Trophoblast cell (in vitro differentiated cells and primary cell): Measurements from ENCODE around the gene RNASE12.

Source experiments
- DNase-seq, 2 donors: peaks; one replicate each; pipeline ENCODE4 v3.0.0-alpha.2; 2016
- H2AFZ ChIP-seq: 2 replicates; pipeline ENCODE4 v1.6.1; 2013; ENCODE audit warnings: low read length, moderate library complexity, mild to moderate bottlenecking; ENCODE audit not compliant: insufficient read depth, poor library complexity
- H2AK5ac ChIP-seq: 2 replicates; pipeline ENCODE4 v1.6.1; 2013; ENCODE audit warnings: mild to moderate bottlenecking, low read length
- H2BK120ac ChIP-seq: 2 replicates; pipeline ENCODE4 v1.6.1; 2013; ENCODE audit warnings: low read length, mild to moderate bottlenecking, moderate library complexity; ENCODE audit not compliant: insufficient read depth, poor library complexity
- H2BK12ac ChIP-seq: 2 replicates; pipeline ENCODE4 v1.6.1; 2013; ENCODE audit warnings: mild to moderate bottlenecking, low read length, moderate library complexity
- H2BK5ac ChIP-seq: 2 replicates; pipeline ENCODE4 v1.6.1; 2013; ENCODE audit warnings: low read length, low read depth, moderate library complexity, mild to moderate bottlenecking; ENCODE audit not compliant: poor library complexity
- H3K14ac ChIP-seq: 2 replicates; pipeline ENCODE4 v1.6.1; 2013; ENCODE audit warnings: mild to moderate bottlenecking, low read length
- H3K18ac ChIP-seq: 2 replicates; pipeline ENCODE4 v1.6.1; 2013; ENCODE audit warnings: mild to moderate bottlenecking, low read length
- H3K23ac ChIP-seq: 2 replicates; pipeline ENCODE4 v1.6.1; 2013; ENCODE audit warnings: low read length
- H3K27ac ChIP-seq: 2 replicates; pipeline ENCODE4 v1.5.1; 2013; ENCODE audit warnings: low read depth, mild to moderate bottlenecking, inconsistent platforms, low read length, moderate library complexity
- H3K27me3 ChIP-seq: 2 replicates; pipeline ENCODE4 v1.6.1; 2013; ENCODE audit warnings: inconsistent platforms, mild to moderate bottlenecking, low read length, moderate library complexity; ENCODE audit not compliant: insufficient read depth
- H3K36me3 ChIP-seq, 2 experiments: 1 replicate in 1 of 2; 2 replicates in 1 of 2; pipeline ENCODE4 v1.6.1; 2013; ENCODE audit warnings: low read length in 2 of 2, mild to moderate bottlenecking in 2 of 2, moderate library complexity in 1 of 2; ENCODE audit not compliant: insufficient read depth in 2 of 2, control insufficient read depth in 1 of 2
- H3K4ac ChIP-seq: 2 replicates; pipeline ENCODE4 v1.6.1; 2013; ENCODE audit warnings: low read depth, mild to moderate bottlenecking, low read length, moderate library complexity
- H3K4me1 ChIP-seq, 2 experiments: 1 replicate in 1 of 2; 2 replicates in 1 of 2; pipeline ENCODE4 v1.6.1; 2013; ENCODE audit warnings: low read length in 2 of 2, mild to moderate bottlenecking in 2 of 2, moderate library complexity in 1 of 2; ENCODE audit not compliant: insufficient read depth in 2 of 2, control insufficient read depth in 1 of 2
- H3K4me2 ChIP-seq: 2 replicates; pipeline ENCODE4 v1.6.1; 2013; ENCODE audit warnings: inconsistent platforms, mild to moderate bottlenecking, low read length, moderate library complexity
- H3K4me3 ChIP-seq: 2 replicates; pipeline ENCODE4 v1.5.1; 2013; ENCODE audit warnings: mild to moderate bottlenecking, low read depth, low read length, inconsistent platforms
- H3K79me1 ChIP-seq: one replicate; pipeline ENCODE4 v1.6.1; 2013; ENCODE audit warnings: low read length
- H3K79me2 ChIP-seq: 2 replicates; pipeline ENCODE4 v1.6.1; 2013; ENCODE audit warnings: low read length, mild to moderate bottlenecking; ENCODE audit not compliant: control insufficient read depth, insufficient read depth, poor library complexity
- H3K9ac ChIP-seq: 2 replicates; pipeline ENCODE4 v1.6.1; 2013; ENCODE audit warnings: mild to moderate bottlenecking, low read length
- H3K9me3 ChIP-seq: 2 replicates; pipeline ENCODE4 v1.6.1; 2013; ENCODE audit warnings: low read depth, mild to moderate bottlenecking, control low read depth, inconsistent platforms, low read length; ENCODE audit not compliant: insufficient read depth
- H4K12ac ChIP-seq: 2 replicates; pipeline ENCODE4 v1.6.1; 2013; ENCODE audit warnings: low read depth, mild to moderate bottlenecking, low read length, moderate library complexity
- H4K8ac ChIP-seq: 2 replicates; pipeline ENCODE4 v1.6.1; 2013; ENCODE audit warnings: low read depth, mild to moderate bottlenecking, low read length, moderate library complexity
- H4K91ac ChIP-seq: one replicate; pipeline ENCODE4 v1.6.1; 2013; ENCODE audit warnings: low read depth, mild to moderate bottlenecking, low read length, moderate library complexity
- WGBS: extraction: QIAGEN DNeasy Blood & Tissue Kit; methylation state at CpG from one replicate; pipeline ENCODE4 v1.1.7; 2013; ENCODE audit warnings: missing lambda C conversion rate; ENCODE audit not compliant: insufficient read length, insufficient coverage; ENCODE audit errors: extremely low coverage; 5-methylcytosine and 5-hydroxymethylcytosine counted together

Gene RNASE12

DNA sequence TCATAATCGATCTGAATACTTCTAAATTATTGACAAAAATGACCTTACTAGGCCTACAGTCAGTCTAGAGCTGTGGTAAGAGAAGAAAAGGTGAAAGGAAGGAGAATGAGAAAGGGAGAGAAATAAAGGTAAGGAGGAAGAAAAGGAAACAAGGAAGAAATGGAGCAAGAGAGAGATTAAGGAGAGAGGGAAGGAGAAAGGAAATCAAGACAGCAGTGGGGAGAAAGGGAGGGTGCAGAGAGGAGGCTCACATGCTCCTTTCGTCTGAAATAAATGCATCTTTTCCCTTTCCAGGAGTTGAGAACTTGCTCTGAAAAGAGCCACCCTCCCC lies 34.0 kb downstream of the RNASE12 start:
- no peak overlapping the region for H3K4me2 ChIP-seq
- no peak overlapping the region for H2BK5ac ChIP-seq
- H3K36me3 ChIP-seq: no peaks in the 10 kb centered on the region
- no peak overlapping the region for H2BK12ac ChIP-seq
- no peak overlapping the region for H3K9ac ChIP-seq
- H3K27ac ChIP-seq: no peak overlapping the region
- H3K79me2 ChIP-seq: no peaks in the 10 kb centered on the region
- H3K23ac ChIP-seq: no peak overlapping the region
- H3K9me3 ChIP-seq: no peaks in the 10 kb centered on the region
- no peak overlapping the region for H3K4ac ChIP-seq
- H3K18ac ChIP-seq: no peak overlapping the region
- WGBS: no CpG with 5 or more reads among the region's 2 CpGs
- no peak overlapping the region for H4K91ac ChIP-seq
- H3K4me1 ChIP-seq: no peaks in the 10 kb centered on the region
- no peak overlapping the region for H3K4me3 ChIP-seq
- no peak overlapping the region for H2AK5ac ChIP-seq
- H2BK120ac ChIP-seq: no peak overlapping the region
- H3K14ac ChIP-seq: no peak overlapping the region
- H4K8ac ChIP-seq: no peak overlapping the region
- H4K12ac ChIP-seq: no peak overlapping the region
- no peak for DNase-seq
- H3K27me3 ChIP-seq: no peaks in the 10 kb centered on the region
- no peak overlapping the region for H2AFZ ChIP-seq
- no peaks in the 10 kb centered on the region for H3K79me1 ChIP-seq

DNA sequence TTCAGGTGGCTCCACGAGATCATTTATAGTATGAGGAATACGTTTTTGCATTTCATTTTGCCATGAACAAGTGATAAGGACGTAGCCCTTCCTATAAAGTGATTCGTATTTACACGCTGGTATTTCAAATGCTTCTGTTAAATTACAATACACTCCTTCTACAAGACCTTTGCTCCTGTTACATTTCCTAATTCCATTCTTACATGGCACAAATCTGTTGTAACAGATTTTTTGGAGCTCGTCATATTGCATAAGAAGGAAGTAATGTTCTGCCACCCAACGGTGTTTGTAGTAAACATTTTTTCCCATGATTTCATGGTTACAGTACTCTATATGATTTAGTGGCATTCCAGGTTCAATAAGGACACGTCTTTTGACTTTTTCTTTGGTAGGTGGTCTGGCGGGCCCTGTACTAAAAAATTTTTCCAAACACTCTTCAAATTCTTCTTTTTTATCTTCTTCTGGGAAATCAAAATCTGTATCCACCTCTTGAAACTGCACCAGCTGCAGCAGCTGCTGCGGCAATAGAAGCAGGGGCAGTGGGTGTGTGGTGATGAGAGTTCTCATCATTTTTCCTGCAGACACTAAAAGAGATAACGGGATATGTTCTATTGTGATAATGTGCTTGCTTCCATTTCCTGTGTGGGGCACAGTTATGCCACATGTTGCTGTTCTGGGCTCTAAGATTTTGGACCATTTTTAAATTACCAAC lies 34.5 kb downstream of the RNASE12 start:
- WGBS: no CpG with 5 or more reads among the region's 11 CpGs

DNA sequence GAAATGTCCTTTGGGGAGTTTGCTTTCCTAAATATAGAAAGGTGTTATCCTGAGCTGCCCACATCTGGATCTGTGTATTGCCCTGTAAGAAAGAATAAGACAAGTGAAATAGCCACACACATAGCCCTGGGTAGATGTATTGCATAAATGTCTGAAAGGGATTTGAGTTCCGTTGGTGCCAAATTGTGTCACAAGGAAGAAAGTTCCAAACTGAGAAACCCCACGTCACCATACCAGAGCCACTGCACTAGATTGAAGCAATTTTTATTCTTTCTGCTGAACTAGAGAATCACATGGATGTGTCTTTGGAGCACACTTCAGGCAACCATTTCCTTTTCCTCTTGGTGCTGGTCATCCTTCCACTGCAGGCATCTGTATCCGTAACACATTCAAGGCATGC lies 35.3 kb downstream of the RNASE12 start:
- WGBS: no CpG with 5 or more reads among the region's 3 CpGs

More for the DNA sequence above, 34.5 kb downstream of the RNASE12 start:
- Histone ChIP-seq H3K27ac (no peak overlapping the region), H2AK5ac (no peak overlapping the region), H2BK12ac (no peak overlapping the region), H3K4ac (no peak overlapping the region), H3K18ac (no peak overlapping the region), H3K9me3 (no peaks in the 10 kb centered on the region), H4K8ac (no peak overlapping the region), H3K4me2 (no peak overlapping the region), H3K79me1 (no peaks in the 10 kb centered on the region), H4K91ac (no peak overlapping the region), H2BK120ac (no peak overlapping the region), H4K12ac (no peak overlapping the region), H3K27me3 (no peaks in the 10 kb centered on the region), H2BK5ac (no peak overlapping the region), H3K23ac (no peak overlapping the region), H3K4me3 (no peak overlapping the region), H2AFZ (no peak overlapping the region), H3K79me2 (no peaks in the 10 kb centered on the region), H3K9ac (no peak overlapping the region), H3K36me3 (no peaks in the 10 kb centered on the region), H3K14ac (no peak overlapping the region), H3K4me1 (no peaks in the 10 kb centered on the region)
- DNase-seq: peak in 1 of 2 donors; percentile 9

DNA sequence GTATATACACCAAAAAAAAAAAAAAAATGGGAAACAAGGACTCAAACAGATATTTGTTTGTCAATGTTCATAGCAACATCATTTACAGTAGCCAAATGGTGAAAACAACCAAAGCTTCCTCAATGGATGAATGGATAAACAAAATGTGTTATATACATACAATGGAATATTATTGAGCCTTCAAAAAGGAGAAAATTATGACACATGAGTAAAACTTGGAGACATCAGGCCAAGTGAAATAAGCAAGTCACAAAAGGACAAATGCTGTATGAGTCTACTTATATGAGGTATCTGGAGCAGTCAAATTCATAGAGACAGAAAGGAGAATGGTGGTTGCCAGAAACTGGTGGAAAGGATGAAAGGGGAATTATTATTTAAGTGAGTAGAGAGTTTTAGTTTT lies 38.2 kb downstream of the RNASE12 start:
- no peak overlapping the region for H3K18ac ChIP-seq
- no peak overlapping the region for H3K4me2 ChIP-seq
- no peak overlapping the region for H4K8ac ChIP-seq
- no peak overlapping the region for H3K14ac ChIP-seq
- no peak overlapping the region for H4K12ac ChIP-seq
- H3K4me1 ChIP-seq: no peaks in the 10 kb centered on the region
- no peak overlapping the region for H2BK12ac ChIP-seq
- H2AK5ac ChIP-seq: no peak overlapping the region
- H2BK5ac ChIP-seq: no peak overlapping the region
- no peak overlapping the region for H3K9ac ChIP-seq
- no peak overlapping the region for H3K4me3 ChIP-seq
- no peak for DNase-seq
- no peak overlapping the region for H3K4ac ChIP-seq
- no peak overlapping the region for H3K23ac ChIP-seq
- H2BK120ac ChIP-seq: no peak overlapping the region
- H3K79me2 ChIP-seq: no peaks in the 10 kb centered on the region
- no peaks in the 10 kb centered on the region for H3K36me3 ChIP-seq
- H3K9me3 ChIP-seq: no peaks in the 10 kb centered on the region
- H3K79me1 ChIP-seq: no peaks in the 10 kb centered on the region
- H2AFZ ChIP-seq: no peak overlapping the region
- H3K27ac ChIP-seq: no peak overlapping the region
- no peaks in the 10 kb centered on the region for H3K27me3 ChIP-seq
- H4K91ac ChIP-seq: no peak overlapping the region

More for the DNA sequence above, 35.3 kb downstream of the RNASE12 start:
- Histone ChIP-seq H2AK5ac (no peak overlapping the region), H2AFZ (no peak overlapping the region), H3K27me3 (no peaks in the 10 kb centered on the region), H3K4me1 (no peaks in the 10 kb centered on the region), H3K4me3 (no peak overlapping the region), H3K14ac (no peak overlapping the region), H3K4ac (no peak overlapping the region), H3K18ac (no peak overlapping the region), H3K4me2 (no peak overlapping the region), H2BK12ac (no peak overlapping the region), H3K9ac (no peak overlapping the region), H3K79me2 (no peaks in the 10 kb centered on the region), H2BK120ac (no peak overlapping the region), H4K91ac (no peak overlapping the region), H3K79me1 (no peaks in the 10 kb centered on the region), H4K8ac (no peak overlapping the region), H3K23ac (no peak overlapping the region), H4K12ac (no peak overlapping the region), H3K9me3 (no peaks in the 10 kb centered on the region), H3K36me3 (no peaks in the 10 kb centered on the region), H3K27ac (no peak overlapping the region), H2BK5ac (no peak overlapping the region)
- DNase-seq: no peak
